Measurements from ENCODE around the gene NPAS4.

Gene NPAS4

GRCh38 chr11:66415423-66415822, 5.4 kb upstream of the NPAS4 start:
- no peak overlapping the region for H3K4me3 ChIP-seq (ENCODE audit: insufficient read depth, low read length, poor library complexity, severe bottlenecking)
- H3K27ac ChIP-seq (ENCODE audit: low read depth, low read length) = no peak overlapping the region
- TF ChIP-seq EZH2phosphoT487 (conservative IDR thresholded peaks at IDR 0.05; ENCODE audit: low read length) = no peak
- TF ChIP-seq, protein P1, sequence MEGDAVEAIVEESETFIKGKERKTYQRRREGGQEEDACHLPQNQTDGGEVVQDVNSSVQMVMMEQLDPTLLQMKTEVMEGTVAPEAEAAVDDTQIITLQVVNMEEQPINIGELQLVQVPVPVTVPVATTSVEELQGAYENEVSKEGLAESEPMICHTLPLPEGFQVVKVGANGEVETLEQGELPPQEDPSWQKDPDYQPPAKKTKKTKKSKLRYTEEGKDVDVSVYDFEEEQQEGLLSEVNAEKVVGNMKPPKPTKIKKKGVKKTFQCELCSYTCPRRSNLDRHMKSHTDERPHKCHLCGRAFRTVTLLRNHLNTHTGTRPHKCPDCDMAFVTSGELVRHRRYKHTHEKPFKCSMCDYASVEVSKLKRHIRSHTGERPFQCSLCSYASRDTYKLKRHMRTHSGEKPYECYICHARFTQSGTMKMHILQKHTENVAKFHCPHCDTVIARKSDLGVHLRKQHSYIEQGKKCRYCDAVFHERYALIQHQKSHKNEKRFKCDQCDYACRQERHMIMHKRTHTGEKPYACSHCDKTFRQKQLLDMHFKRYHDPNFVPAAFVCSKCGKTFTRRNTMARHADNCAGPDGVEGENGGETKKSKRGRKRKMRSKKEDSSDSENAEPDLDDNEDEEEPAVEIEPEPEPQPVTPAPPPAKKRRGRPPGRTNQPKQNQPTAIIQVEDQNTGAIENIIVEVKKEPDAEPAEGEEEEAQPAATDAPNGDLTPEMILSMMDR (IDR thresholded peaks at IDR 0.05; ENCODE audit: insufficient read depth, low read length, poor library complexity, severe bottlenecking) = no peak
- H3K9me3 ChIP-seq (ENCODE audit: insufficient read depth, low read length) = no peaks in the 10 kb centered on the region
- no peaks in the 10 kb centered on the region for H3K79me2 ChIP-seq (ENCODE audit: insufficient read depth, low read length)
- no peak overlapping the region for H3K4me2 ChIP-seq (ENCODE audit: low read depth, low read length, poor library complexity, severe bottlenecking)
- no peak overlapping the region for H2AFZ ChIP-seq (ENCODE audit: low read depth, low read length, severe bottlenecking)
- H4K20me1 ChIP-seq (ENCODE audit: low read depth, low read length) = no peaks in the 10 kb centered on the region
- H3K27me3 ChIP-seq (ENCODE audit: low read length) = no peaks in the 10 kb centered on the region
- no peaks in the 10 kb centered on the region for H3F3A ChIP-seq (ENCODE audit: insufficient read depth)
- no peak overlapping the region for H3K9ac ChIP-seq (ENCODE audit: low read length)
- no peaks in the 10 kb centered on the region for H3K36me3 ChIP-seq (ENCODE audit: low read length)
- H3K9me2 ChIP-seq (replicated peaks; ENCODE audit: insufficient read depth, low read length) = no peaks in the 10 kb centered on the region

DNA sequence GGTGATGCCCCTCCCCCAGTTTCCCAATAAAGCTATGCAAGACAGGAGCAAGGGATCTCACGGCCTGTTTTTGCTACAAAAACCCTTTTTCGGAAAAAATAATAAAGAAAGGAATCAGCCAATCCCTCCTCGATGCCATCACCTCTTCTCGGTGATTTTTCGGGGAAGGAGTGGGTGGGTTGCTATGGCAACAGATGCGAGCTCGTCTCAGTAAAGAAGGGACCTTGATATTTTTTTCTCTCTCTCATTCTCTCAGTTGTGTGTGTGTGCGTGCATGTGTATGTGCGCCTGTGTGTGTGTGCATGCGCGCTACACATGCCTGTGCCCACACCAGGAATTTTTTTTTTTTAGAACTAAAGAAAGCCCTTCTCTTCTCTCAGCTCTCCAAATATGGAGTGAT, 3.8 kb upstream of the NPAS4 start:
- H3K27me3 ChIP-seq (ENCODE audit: low read length) = no peaks in the 10 kb centered on the region
- H3K79me2 ChIP-seq (ENCODE audit: insufficient read depth, low read length) = no peaks in the 10 kb centered on the region
- H3K27ac ChIP-seq (ENCODE audit: low read depth, low read length) = no peak overlapping the region
- TF ChIP-seq, protein P1 (IDR thresholded peaks at IDR 0.05; ENCODE audit: insufficient read depth, low read length, poor library complexity, severe bottlenecking) = no peak
- no peak for TF ChIP-seq EZH2phosphoT487 (conservative IDR thresholded peaks at IDR 0.05; ENCODE audit: low read length)
- H3K4me2 ChIP-seq (ENCODE audit: low read depth, low read length, poor library complexity, severe bottlenecking) = no peak overlapping the region
- no peak overlapping the region for H2AFZ ChIP-seq (ENCODE audit: low read depth, low read length, severe bottlenecking)
- no peaks in the 10 kb centered on the region for H4K20me1 ChIP-seq (ENCODE audit: low read depth, low read length)
- no peaks in the 10 kb centered on the region for H3K9me2 ChIP-seq (replicated peaks; ENCODE audit: insufficient read depth, low read length)
- H3F3A ChIP-seq (ENCODE audit: insufficient read depth) = no peaks in the 10 kb centered on the region
- no peak overlapping the region for H3K4me3 ChIP-seq (ENCODE audit: insufficient read depth, low read length, poor library complexity, severe bottlenecking)
- no peak overlapping the region for H3K9ac ChIP-seq (ENCODE audit: low read length)
- H3K36me3 ChIP-seq (ENCODE audit: low read length) = no peaks in the 10 kb centered on the region
- H3K9me3 ChIP-seq (ENCODE audit: insufficient read depth, low read length) = no peaks in the 10 kb centered on the region

DNA sequence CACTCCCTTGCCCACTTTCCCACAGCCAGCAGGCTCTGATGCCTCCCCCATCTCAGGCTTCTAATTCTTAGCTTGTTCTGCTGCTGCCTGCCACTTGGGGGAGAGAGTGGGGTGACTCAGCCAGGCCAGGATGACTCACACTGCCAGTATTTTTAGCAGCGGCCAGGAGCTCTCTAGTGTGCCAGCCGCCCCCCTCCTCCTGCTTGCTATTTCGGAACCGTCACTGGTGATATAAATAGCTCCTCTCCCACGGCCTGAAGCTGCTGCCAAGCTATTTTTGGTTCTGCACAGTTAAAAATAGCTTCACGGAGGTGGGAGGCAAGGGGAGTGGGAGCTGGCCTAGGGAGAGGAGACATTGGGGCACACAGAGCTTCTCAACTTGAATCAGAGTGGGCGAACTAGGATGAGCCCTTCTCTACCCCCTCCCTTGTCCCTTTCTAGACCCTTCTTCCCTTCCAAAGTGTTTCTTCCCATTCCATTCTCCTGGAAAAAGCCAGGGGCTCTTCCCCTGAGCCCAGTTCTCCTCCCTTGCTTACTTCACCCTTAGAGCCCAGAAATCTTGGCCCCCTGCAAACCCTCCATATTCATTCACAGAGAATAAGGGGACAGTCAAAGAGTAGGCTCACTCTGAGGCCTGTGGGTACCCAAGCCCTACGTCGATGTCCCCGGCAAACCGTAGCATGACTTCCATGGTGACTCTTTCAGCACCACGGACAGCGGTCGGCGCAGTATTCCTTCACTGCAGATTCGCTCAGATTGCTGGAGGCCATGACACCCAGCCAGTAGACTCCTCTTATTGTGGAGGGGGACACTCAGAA, 2.5 kb upstream of the NPAS4 start:
- no peaks in the 10 kb centered on the region for H3K36me3 ChIP-seq (ENCODE audit: low read length)
- H3K27ac ChIP-seq (ENCODE audit: low read depth, low read length) = no peak overlapping the region
- H4K20me1 ChIP-seq (ENCODE audit: low read depth, low read length) = no peaks in the 10 kb centered on the region
- H3K9me2 ChIP-seq (replicated peaks; ENCODE audit: insufficient read depth, low read length) = no peaks in the 10 kb centered on the region
- H3K9ac ChIP-seq (ENCODE audit: low read length) = no peak overlapping the region
- no peaks in the 10 kb centered on the region for H3K9me3 ChIP-seq (ENCODE audit: insufficient read depth, low read length)
- TF ChIP-seq, protein P1 (IDR thresholded peaks at IDR 0.05; ENCODE audit: insufficient read depth, low read length, poor library complexity, severe bottlenecking) = peak; percentile 22
- no peak for TF ChIP-seq EZH2phosphoT487 (conservative IDR thresholded peaks at IDR 0.05; ENCODE audit: low read length)
- H3K27me3 ChIP-seq (ENCODE audit: low read length) = no peaks in the 10 kb centered on the region
- no peak overlapping the region for H2AFZ ChIP-seq (ENCODE audit: low read depth, low read length, severe bottlenecking)
- no peaks in the 10 kb centered on the region for H3F3A ChIP-seq (ENCODE audit: insufficient read depth)
- no peak overlapping the region for H3K4me2 ChIP-seq (ENCODE audit: low read depth, low read length, poor library complexity, severe bottlenecking)
- no peaks in the 10 kb centered on the region for H3K79me2 ChIP-seq (ENCODE audit: insufficient read depth, low read length)
- no peak overlapping the region for H3K4me3 ChIP-seq (ENCODE audit: insufficient read depth, low read length, poor library complexity, severe bottlenecking)
